ENCODE measurements around the gene SZRD1.

Gene SZRD1

DNA sequence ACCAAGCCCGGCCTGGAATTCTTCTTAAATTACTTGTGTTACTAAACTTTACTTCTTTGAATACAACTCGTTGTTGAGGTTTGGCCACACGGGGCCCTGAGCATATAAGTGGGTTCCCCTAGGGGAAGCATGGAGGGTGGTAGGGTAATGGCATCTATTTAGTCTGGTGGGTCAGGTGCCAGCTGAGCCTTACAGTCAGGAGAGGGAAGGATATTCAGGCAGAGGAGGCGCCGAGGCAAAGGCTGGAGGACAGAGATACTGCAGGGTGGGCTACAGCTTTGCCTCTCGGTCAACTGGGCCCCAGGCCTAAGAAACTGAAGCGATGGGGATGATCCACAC, 73.1 kb downstream of the SZRD1 start:
- TF ChIP-seq, protein P1, sequence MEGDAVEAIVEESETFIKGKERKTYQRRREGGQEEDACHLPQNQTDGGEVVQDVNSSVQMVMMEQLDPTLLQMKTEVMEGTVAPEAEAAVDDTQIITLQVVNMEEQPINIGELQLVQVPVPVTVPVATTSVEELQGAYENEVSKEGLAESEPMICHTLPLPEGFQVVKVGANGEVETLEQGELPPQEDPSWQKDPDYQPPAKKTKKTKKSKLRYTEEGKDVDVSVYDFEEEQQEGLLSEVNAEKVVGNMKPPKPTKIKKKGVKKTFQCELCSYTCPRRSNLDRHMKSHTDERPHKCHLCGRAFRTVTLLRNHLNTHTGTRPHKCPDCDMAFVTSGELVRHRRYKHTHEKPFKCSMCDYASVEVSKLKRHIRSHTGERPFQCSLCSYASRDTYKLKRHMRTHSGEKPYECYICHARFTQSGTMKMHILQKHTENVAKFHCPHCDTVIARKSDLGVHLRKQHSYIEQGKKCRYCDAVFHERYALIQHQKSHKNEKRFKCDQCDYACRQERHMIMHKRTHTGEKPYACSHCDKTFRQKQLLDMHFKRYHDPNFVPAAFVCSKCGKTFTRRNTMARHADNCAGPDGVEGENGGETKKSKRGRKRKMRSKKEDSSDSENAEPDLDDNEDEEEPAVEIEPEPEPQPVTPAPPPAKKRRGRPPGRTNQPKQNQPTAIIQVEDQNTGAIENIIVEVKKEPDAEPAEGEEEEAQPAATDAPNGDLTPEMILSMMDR (IDR thresholded peaks at IDR 0.05; ENCODE audit: borderline replicate concordance, insufficient read depth, low read depth, low read length) = no peak
- peak overlapping the region; percentile 14 for H3K4me3 ChIP-seq (ENCODE audit: low read depth, low read length)

DNA sequence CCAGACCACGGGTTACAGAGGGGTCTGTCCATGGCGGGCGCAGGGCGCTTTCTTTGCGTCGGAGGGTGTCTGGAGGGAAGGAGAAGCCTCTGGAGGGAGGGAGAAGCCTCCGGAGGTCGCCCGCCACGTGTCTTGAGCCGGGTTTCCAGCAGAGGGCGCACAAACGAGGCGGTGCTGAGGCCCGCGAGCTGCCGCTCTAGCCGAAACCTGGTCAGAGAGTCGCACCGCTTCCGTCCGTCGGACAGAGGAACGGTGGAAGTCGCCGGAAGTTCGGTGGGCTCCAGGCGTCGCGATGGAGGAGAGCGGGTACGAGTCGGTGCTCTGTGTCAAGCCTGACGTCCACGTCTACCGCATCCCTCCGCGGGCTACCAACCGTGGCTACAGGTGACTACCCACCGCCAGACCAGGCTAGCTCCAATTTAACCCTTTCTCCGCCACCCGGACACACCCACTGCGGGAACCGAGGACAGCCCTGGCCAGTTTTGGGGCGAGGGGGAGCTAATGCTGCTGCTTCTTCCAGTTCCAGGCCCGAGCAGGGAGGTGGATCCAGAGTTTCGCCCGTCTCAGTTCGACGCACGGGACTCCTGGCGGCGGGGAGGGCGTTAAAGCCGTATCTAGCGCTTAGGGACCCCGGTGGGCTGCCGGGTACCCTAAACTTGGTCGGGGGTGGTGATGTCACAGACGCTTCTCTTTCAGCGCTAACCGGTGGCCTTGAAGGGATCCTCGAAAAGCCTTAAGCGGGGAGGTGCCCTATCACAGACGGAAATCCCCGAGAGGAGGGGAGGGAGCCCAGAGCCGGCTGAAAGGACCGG, 73.6 kb downstream of the SZRD1 start, which contains the start of gene NECAP2:
TSS of gene NECAP2 (plus strand) at position 255 of the 812 bp plus-strand sequence. CDS start at position 293, 38 bp downstream.
- TF ChIP-seq, protein P1 (IDR thresholded peaks at IDR 0.05; ENCODE audit: borderline replicate concordance, insufficient read depth, low read depth, low read length) = peak; percentile 96
- peak within 1 kb of the TSS; percentile 85 for H3K4me3 ChIP-seq (ENCODE audit: low read depth, low read length)

DNA sequence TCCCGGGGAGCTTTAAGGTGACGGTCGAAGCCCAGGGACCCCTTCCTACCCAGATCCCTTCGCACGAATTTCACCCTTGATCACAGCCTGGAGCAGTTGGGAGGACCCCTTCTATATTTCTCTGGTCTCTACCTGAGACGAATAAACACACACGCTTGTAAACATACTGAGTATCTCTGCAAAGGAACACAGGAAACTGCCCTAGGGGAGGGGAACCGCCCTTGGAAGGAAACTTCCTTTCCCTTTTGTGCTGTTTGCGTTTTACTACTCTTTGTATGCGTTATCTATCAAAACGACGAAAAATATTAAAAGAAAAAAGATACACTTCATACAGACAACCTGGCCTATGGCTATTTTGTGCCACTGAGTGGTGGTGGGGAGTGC, 74.2 kb downstream of the SZRD1 start:
- TF ChIP-seq, protein P1 (IDR thresholded peaks at IDR 0.05; ENCODE audit: borderline replicate concordance, insufficient read depth, low read depth, low read length) = no peak
- peak overlapping the region; percentile 85 for H3K4me3 ChIP-seq (ENCODE audit: low read depth, low read length)

DNA sequence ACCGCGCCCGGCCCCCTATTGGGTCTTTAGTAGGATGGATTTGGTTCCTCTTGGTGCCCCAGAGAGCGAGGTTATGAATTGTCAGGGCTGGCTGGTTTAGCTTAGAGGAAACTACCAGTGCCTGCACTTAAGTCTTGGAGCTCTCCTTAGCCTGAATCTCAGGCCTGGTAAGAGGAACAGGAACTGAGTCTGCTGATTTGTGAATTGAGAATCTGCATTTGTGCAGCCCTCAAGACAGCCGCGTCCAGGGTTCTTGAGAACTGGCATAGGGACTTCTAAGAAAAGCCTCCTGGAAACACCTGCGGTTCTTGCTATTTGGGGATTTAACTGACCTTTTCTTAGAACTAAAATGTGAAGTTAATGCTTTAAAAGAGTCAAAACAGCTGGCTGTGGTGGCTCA, 75.2 kb downstream of the SZRD1 start:
- TF ChIP-seq, protein P1 (IDR thresholded peaks at IDR 0.05; ENCODE audit: borderline replicate concordance, insufficient read depth, low read depth, low read length) = no peak
- no peak overlapping the region for H3K4me3 ChIP-seq (ENCODE audit: low read depth, low read length)

DNA sequence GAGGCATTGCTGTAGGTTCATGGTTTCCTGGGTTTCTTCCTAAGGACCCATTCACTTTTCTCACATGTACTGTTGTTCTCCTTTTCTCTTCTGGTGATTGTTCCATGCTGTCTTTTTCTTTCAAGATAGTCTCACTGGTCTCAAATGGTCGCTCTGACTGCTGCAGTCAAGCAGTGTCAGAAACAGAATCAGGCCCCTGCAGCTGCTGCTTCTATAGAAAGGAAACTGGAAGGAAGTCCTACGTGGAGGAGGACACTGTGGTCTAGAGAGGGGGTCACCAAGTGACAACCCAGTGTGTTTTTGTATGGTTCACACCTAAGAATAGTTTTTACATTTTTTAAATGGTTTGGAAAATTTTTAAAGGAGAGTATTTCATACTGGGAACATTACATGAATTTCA, 75.9 kb downstream of the SZRD1 start:
- TF ChIP-seq, protein P1 (IDR thresholded peaks at IDR 0.05; ENCODE audit: borderline replicate concordance, insufficient read depth, low read depth, low read length) = no peak
- H3K4me3 ChIP-seq (ENCODE audit: low read depth, low read length) = no peak overlapping the region

DNA sequence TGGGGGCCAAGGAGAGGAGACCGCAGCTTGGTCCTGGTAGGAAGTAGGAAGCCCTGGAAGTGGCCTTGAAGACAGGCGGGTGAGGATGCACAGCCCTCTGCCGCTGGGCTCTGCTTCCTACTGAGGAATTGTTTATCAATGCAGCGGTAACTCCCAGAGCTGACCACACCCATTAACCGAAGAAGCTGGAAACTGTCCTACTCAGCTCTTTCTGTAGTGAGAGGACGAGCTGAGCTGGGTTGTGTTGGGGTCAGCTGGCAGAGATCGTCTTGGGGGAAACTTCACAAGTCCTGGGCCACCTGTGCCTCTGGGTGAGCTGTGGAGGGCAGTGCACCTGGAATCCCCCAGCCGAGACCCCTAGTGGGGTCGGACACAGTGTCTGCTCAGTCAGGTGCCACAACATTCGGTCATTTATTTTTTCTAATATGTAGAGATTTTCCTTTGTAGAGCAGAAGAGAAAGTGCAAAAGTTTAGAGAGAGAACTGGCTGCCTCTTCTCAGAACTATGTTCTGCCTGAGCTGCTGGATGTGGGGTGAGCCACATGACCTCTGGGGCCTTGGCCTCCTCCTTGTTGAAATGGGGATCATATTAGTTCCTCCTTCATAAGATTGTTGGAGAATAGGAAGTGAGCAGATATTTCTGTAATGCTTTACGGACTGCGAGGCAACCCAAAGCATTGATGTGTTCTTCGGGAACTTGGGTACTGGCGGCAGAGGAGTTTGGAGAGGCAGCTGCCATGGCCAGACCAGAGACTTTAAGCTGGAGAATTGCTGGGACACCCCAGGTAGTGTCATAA, 77.1 kb downstream of the SZRD1 start:
- TF ChIP-seq, protein P1 (IDR thresholded peaks at IDR 0.05; ENCODE audit: borderline replicate concordance, insufficient read depth, low read depth, low read length) = no peak
- no peak overlapping the region for H3K4me3 ChIP-seq (ENCODE audit: low read depth, low read length)

Measured in GM12875 (cell line).